ENCODE results near the gene POFUT1.
"Not testable (repeated sequence)": the region's sequence is repeated elsewhere in the genome, so short reads cannot be mapped to it uniquely, and the experiment has no call there.

The POFUT1 gene

DNA sequence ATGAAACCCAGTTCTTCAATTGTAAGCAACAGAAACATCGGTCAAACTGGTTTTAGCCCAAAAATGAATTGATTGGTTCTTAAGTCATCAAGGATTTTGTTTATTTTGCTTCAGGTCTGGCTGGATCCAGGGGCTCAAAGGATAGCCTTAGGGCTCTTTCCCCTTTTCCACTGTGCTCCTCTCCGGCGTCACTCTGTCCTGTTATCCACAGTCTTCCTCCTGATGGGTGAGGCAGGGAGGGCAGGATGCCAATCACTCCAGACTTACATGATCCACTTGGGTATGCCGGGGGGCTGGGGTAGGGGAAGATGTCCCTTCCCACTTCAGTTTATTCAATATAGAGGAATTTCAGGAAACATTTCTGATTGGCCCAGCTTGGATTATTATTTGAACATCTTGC is 40.1 kb upstream of the POFUT1 start:
- no peak overlapping the region for H3K27ac ChIP-seq (ENCODE audit: insufficient read depth, low read length, poor library complexity, severe bottlenecking)

DNA sequence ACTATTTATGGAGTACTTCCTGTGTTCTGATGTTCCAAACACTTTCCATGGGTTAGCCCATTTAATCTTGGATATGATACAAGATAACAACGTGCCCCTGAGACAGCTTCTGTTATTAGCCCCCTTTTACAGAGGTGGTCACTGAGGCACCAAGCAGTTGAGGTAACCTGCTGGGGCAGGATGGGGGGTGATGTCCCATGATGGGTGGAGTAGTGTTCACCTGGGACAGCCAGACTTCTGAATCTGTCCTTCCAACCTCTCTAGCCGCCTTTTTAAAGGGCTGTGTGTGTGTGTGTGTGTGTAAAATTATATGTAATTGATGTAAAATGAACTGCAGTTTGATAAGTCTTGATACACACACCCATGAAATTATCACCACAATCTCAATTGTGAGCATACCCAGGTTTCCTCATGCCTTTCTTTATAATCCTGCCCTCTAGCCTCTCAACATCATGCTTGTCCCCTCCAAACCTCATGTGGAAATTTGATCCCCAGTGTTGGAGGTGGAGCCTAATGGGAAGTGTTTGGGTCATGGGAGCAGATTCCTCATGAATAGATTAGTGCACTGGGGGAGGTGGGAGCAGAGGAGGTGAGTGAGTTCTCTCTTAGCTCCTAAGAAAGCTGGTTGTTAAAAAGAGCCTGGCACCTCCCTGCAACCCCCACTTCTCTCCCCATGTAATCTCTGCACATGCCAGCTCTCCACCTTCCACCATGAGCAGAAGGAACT is 39.3 kb upstream of the POFUT1 start:
- no peaks in the 10 kb centered on the region for H3K27me3 ChIP-seq (replicated peaks; ENCODE audit: control insufficient read depth, insufficient read depth, low read length, poor library complexity, severe bottlenecking)
- DNase-seq = no peak
- H3K9me3 ChIP-seq (ENCODE audit: control insufficient read depth, low read length) = no peaks in the 10 kb centered on the region
- no peaks in the 10 kb centered on the region for H3K4me1 ChIP-seq (ENCODE audit: control insufficient read depth, insufficient read depth, low read length, poor library complexity, severe bottlenecking)
- no peak overlapping the region for H3K27ac ChIP-seq (ENCODE audit: insufficient read depth, low read length, poor library complexity, severe bottlenecking)
- H3K4me3 ChIP-seq (ENCODE audit: insufficient read depth, low read depth, low read length, poor library complexity, severe bottlenecking) = no peak overlapping the region
- H3K36me3 ChIP-seq (ENCODE audit: control insufficient read depth, insufficient read depth, low read length) = peaks cover 26% of the 10 kb centered on the region

More for the DNA sequence above, 40.1 kb upstream of the POFUT1 start:
- no peak for DNase-seq
- H3K4me3 ChIP-seq (ENCODE audit: insufficient read depth, low read depth, low read length, poor library complexity, severe bottlenecking) = no peak overlapping the region
- H3K4me1 ChIP-seq (ENCODE audit: control insufficient read depth, insufficient read depth, low read length, poor library complexity, severe bottlenecking) = no peaks in the 10 kb centered on the region
- peaks cover 30% of the 10 kb centered on the region for H3K36me3 ChIP-seq (ENCODE audit: control insufficient read depth, insufficient read depth, low read length)
- no peaks in the 10 kb centered on the region for H3K9me3 ChIP-seq (ENCODE audit: control insufficient read depth, low read length)
- H3K27me3 ChIP-seq (replicated peaks; ENCODE audit: control insufficient read depth, insufficient read depth, low read length, poor library complexity, severe bottlenecking) = no peaks in the 10 kb centered on the region

DNA sequence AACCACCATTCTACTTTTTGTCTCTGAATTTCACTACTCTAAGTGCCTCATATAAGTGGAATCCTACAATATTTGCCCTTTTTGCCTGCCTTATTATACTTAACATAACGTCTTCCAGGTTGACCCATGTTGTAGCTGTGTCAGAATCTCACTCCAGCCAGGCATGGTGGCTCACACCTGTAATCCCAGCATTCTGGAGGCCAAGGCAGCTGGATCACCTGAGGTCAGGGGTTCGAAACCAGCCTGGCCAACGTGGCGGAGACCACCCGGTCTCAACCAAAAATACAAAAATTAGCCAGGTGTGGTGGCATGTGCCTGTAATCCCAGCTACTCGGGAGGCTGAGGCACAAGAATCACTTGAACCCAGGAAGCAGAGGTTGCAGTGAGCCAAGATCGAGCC is 30.0 kb upstream of the POFUT1 start:
- not testable (repeated sequence) for H3K36me3 ChIP-seq (ENCODE audit: control insufficient read depth, insufficient read depth, low read length); H3K4me1 ChIP-seq (ENCODE audit: control insufficient read depth, insufficient read depth, low read length, poor library complexity, severe bottlenecking); H3K27ac ChIP-seq (ENCODE audit: insufficient read depth, low read length, poor library complexity, severe bottlenecking); H3K4me3 ChIP-seq (ENCODE audit: insufficient read depth, low read depth, low read length, poor library complexity, severe bottlenecking); H3K27me3 ChIP-seq (replicated peaks; ENCODE audit: control insufficient read depth, insufficient read depth, low read length, poor library complexity, severe bottlenecking); DNase-seq; H3K9me3 ChIP-seq (ENCODE audit: control insufficient read depth, low read length)

DNA sequence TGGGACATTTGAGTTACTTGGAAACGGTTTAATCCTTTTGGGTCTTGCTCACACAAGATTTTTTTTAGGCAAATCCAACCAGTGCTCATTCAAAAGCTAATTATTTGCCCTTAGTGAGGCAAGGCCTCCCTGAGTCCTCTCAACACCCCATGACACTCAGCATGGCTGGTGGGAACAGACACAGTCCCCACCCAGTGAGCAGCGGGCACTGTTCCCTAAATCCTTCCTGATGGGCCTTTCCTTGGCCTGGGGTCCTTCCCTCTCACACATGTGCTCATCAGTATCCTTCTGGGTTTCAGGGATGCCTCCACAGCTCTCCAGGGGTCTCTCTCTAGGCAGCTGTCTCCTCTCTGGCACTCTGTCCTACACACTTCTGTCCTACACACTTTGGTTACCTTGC is 28.2 kb upstream of the POFUT1 start:
- DNase-seq = no peak
- Histone ChIP-seq H3K27me3 (replicated peaks; ENCODE audit: control insufficient read depth, insufficient read depth, low read length, poor library complexity, severe bottlenecking) (no peaks in the 10 kb centered on the region), H3K4me3 (ENCODE audit: insufficient read depth, low read depth, low read length, poor library complexity, severe bottlenecking) (no peak overlapping the region), H3K27ac (ENCODE audit: insufficient read depth, low read length, poor library complexity, severe bottlenecking) (no peak overlapping the region), H3K9me3 (ENCODE audit: control insufficient read depth, low read length) (no peaks in the 10 kb centered on the region), H3K36me3 (ENCODE audit: control insufficient read depth, insufficient read depth, low read length) (no peaks in the 10 kb centered on the region), H3K4me1 (ENCODE audit: control insufficient read depth, insufficient read depth, low read length, poor library complexity, severe bottlenecking) (no peaks in the 10 kb centered on the region)

DNA sequence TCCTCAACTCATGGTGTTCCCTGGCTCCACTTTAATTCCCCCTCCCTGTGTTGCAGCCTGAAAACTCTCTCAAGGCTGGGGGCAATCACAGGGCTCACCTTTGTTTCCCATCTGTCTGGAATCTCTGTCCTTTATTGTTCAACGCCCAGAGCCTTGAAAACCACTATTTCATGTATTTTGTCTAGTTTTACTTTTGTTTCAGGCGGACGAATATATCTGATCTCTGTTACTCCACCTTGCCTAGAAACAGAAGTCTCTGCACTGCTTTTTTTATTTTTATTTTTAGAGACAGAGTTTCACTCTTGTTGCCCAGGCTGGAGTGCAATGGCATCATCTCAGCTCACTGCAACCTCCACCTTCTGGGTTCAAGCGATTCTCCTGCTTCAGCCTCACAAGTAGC is 27.7 kb upstream of the POFUT1 start:
- Histone ChIP-seq H3K4me1 (ENCODE audit: control insufficient read depth, insufficient read depth, low read length, poor library complexity, severe bottlenecking) (no peaks in the 10 kb centered on the region), H3K9me3 (ENCODE audit: control insufficient read depth, low read length) (no peaks in the 10 kb centered on the region), H3K36me3 (ENCODE audit: control insufficient read depth, insufficient read depth, low read length) (no peaks in the 10 kb centered on the region), H3K27me3 (replicated peaks; ENCODE audit: control insufficient read depth, insufficient read depth, low read length, poor library complexity, severe bottlenecking) (no peaks in the 10 kb centered on the region), H3K4me3 (ENCODE audit: insufficient read depth, low read depth, low read length, poor library complexity, severe bottlenecking) (no peak overlapping the region), H3K27ac (ENCODE audit: insufficient read depth, low read length, poor library complexity, severe bottlenecking) (no peak overlapping the region)
- DNase-seq = no peak

DNA sequence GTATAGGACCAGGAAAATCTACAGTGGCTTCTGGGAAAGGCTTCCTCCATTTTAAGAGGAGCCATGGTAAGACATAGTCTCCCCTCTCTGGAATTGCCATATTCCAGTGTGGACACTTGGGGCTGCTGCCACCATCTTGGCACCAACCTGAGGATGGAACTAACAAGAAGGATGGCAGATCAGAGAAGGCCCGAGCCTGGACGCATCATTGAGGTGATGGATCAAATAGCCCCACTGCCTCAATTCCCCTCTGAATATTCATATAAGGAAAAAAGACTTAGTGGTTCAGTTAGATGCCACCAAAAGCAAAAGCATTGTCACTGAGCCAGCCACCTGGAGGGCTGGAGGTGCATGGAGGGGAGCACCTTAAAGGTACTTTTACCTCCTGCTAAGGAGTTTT is 26.1 kb upstream of the POFUT1 start:
- no peak overlapping the region for H3K27ac ChIP-seq (ENCODE audit: insufficient read depth, low read length, poor library complexity, severe bottlenecking)
- no peak overlapping the region for H3K4me3 ChIP-seq (ENCODE audit: insufficient read depth, low read depth, low read length, poor library complexity, severe bottlenecking)
- DNase-seq = no peak

DNA sequence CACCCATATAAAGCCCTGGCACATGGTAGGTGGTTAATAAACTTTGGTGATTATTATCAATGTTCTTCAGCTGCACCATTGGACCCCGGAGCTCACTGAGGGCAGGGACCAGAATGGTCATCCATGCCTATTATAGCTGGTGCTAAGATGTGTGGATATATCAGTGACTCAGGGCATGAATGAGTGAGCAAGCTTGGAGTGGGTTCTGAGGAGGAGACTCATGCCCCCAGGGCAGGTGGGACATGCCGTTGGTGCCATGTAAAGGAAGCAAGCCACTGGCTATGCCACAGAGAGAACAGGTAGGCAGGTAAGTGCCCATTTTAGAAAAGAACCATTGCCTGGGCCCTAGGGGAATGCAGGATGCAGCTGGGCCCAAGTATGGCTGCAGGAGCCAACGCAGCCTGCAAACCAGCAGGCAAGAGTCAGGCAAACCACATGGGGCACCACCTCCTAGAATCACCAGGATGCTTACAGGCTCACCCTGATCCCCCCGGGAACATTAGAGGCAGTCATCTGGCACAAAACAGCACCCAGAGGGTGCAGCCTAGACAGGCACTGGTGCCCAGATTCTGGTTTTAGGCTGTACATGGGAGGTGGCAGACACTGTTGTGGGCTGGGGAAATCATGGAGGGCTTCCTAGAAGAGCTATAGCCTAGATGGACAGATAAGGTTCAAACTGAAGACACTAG is 23.6 kb upstream of the POFUT1 start:
- no peaks in the 10 kb centered on the region for H3K36me3 ChIP-seq (ENCODE audit: control insufficient read depth, insufficient read depth, low read length)
- H3K27me3 ChIP-seq (replicated peaks; ENCODE audit: control insufficient read depth, insufficient read depth, low read length, poor library complexity, severe bottlenecking) = no peaks in the 10 kb centered on the region

More for the DNA sequence above, 26.1 kb upstream of the POFUT1 start:
- no peaks in the 10 kb centered on the region for H3K27me3 ChIP-seq (replicated peaks; ENCODE audit: control insufficient read depth, insufficient read depth, low read length, poor library complexity, severe bottlenecking)
- H3K4me1 ChIP-seq (ENCODE audit: control insufficient read depth, insufficient read depth, low read length, poor library complexity, severe bottlenecking) = no peaks in the 10 kb centered on the region
- H3K36me3 ChIP-seq (ENCODE audit: control insufficient read depth, insufficient read depth, low read length) = no peaks in the 10 kb centered on the region
- no peaks in the 10 kb centered on the region for H3K9me3 ChIP-seq (ENCODE audit: control insufficient read depth, low read length)

DNA sequence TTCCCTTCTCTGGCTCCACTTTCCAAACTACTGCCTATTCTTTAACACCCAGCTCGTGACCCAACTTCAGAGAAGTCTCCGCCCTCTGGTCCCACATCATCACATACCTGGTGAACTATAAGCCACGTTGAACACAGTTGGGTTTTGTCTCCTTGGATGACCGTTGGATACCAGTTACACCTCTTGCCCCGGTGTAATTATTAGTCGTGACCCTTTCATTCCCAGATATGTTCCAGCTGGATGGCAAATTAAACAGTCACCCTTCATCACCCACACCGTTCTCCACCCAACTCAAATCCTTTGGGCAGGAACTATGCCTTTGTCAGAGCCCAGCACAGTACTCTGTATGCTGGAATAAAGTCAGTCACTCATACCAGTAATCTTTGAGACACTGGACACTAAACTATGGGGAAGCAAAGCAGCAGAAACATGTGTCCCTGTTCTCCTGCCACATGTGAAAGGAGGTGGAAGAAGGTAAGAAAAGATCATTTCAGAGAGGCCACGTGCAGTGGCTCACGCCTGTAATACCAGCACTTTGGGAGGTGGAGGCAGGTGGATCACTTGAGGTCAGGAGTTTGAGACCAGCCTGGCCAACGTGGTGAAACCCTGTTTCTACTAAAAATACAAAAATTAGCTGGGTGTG is 22.6 kb upstream of the POFUT1 start:
- Histone ChIP-seq H3K27me3 (replicated peaks; ENCODE audit: control insufficient read depth, insufficient read depth, low read length, poor library complexity, severe bottlenecking) (no peaks in the 10 kb centered on the region), H3K9me3 (ENCODE audit: control insufficient read depth, low read length) (no peaks in the 10 kb centered on the region), H3K4me3 (ENCODE audit: insufficient read depth, low read depth, low read length, poor library complexity, severe bottlenecking) (no peak overlapping the region), H3K36me3 (ENCODE audit: control insufficient read depth, insufficient read depth, low read length) (no peaks in the 10 kb centered on the region), H3K4me1 (ENCODE audit: control insufficient read depth, insufficient read depth, low read length, poor library complexity, severe bottlenecking) (peaks cover 10% of the 10 kb centered on the region), H3K27ac (ENCODE audit: insufficient read depth, low read length, poor library complexity, severe bottlenecking) (no peak overlapping the region)
- no peak for DNase-seq

More for the DNA sequence above, 23.6 kb upstream of the POFUT1 start:
- no peak for DNase-seq
- no peak overlapping the region for H3K27ac ChIP-seq (ENCODE audit: insufficient read depth, low read length, poor library complexity, severe bottlenecking)
- H3K9me3 ChIP-seq (ENCODE audit: control insufficient read depth, low read length) = no peaks in the 10 kb centered on the region
- H3K4me1 ChIP-seq (ENCODE audit: control insufficient read depth, insufficient read depth, low read length, poor library complexity, severe bottlenecking) = peaks cover 4% of the 10 kb centered on the region
- no peak overlapping the region for H3K4me3 ChIP-seq (ENCODE audit: insufficient read depth, low read depth, low read length, poor library complexity, severe bottlenecking)

DNA sequence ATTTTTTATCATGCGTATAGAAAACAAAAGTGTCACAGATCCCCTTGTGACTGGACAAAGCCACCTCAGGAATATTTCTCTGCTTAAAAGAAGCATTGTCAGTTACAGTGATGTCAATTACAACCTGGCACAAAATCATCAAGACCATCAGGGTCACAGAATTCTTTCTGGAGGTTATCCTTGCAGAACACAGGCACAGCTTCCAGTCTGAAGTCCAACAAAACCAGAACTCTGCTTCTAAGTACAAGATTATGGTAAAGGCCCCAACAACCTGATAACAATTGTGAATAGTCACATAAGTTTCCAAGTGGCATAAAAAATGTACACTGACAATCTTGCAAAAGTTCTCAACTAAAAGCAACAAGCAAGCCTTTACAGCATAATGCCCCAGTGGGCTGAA is 21.2 kb upstream of the POFUT1 start:
- peaks cover 14% of the 10 kb centered on the region for H3K4me1 ChIP-seq (ENCODE audit: control insufficient read depth, insufficient read depth, low read length, poor library complexity, severe bottlenecking)
- H3K9me3 ChIP-seq (ENCODE audit: control insufficient read depth, low read length) = no peaks in the 10 kb centered on the region
- no peaks in the 10 kb centered on the region for H3K36me3 ChIP-seq (ENCODE audit: control insufficient read depth, insufficient read depth, low read length)
- no peaks in the 10 kb centered on the region for H3K27me3 ChIP-seq (replicated peaks; ENCODE audit: control insufficient read depth, insufficient read depth, low read length, poor library complexity, severe bottlenecking)
- no peak overlapping the region for H3K4me3 ChIP-seq (ENCODE audit: insufficient read depth, low read depth, low read length, poor library complexity, severe bottlenecking)
- no peak for DNase-seq
- H3K27ac ChIP-seq (ENCODE audit: insufficient read depth, low read length, poor library complexity, severe bottlenecking) = no peak overlapping the region
